OCI-LY7 (cell line): ENCODE data around the gene NUDT21. TPM values are rescaled to one million over a fixed set of nuclear protein-coding genes. Genes with fewer than 3 reads are reported as not detected.

Experiments used
- BruUV-seq: library from RNA; stranded (reverse); fragments of 400-500 nt; replicated peaks from 2 replicates; lab custom pipeline; 2021; lab: Mats Ljungman, UMichigan
- CTCF ChIA-PET: fragments of 300-600 bp; sonication (Branson Sonifier 250); formaldehyde crosslinking; loops from one replicate; lab custom pipeline; 2022; ENCODE audit warnings: antibody characterized with exemption; ENCODE audit not compliant: unreplicated experiment; lab: Charles Lee
- POLR2A ChIA-PET: fragments of 300-600 bp; sonication (Branson Sonifier 250); formaldehyde crosslinking; loops from one replicate; lab custom pipeline; 2022; ENCODE audit warnings: antibody characterized with exemption; lab: Charles Lee
- DNase-seq: peaks from one replicate; pipeline ENCODE4 v3.0.0-alpha.2; 2015; ENCODE audit warnings: low spot score
- H2AFZ ChIP-seq: fragments of 200-600 bp; sonication (generic), shearing (Covaris generic); 2 replicates; pipeline ENCODE4 v1.6.1; 2014; ENCODE audit warnings: mild to moderate bottlenecking, antibody characterized with exemption, low read length, moderate library complexity
- H3K27ac ChIP-seq: fragments of 200-600 bp; sonication (generic); 2 replicates; pipeline ENCODE4 v1.5.1; 2014; ENCODE audit warnings: mixed run types, low read depth, mild to moderate bottlenecking, moderate library complexity, low read length, inconsistent platforms; ENCODE audit not compliant: poor library complexity, severe bottlenecking
- H3K36me3 ChIP-seq: fragments of 200-600 bp; sonication (generic); 2 replicates; pipeline ENCODE4 v1.6.1; 2014; ENCODE audit warnings: mild to moderate bottlenecking, antibody characterized with exemption, low read length, moderate library complexity, mixed read lengths; ENCODE audit not compliant: insufficient read depth
- H3K4me1 ChIP-seq: fragments of 200-600 bp; sonication (generic); 2 replicates; pipeline ENCODE4 v1.5.1; 2014; ENCODE audit warnings: mild to moderate bottlenecking, low read length; ENCODE audit not compliant: insufficient read depth, poor library complexity, severe bottlenecking
- H3K4me2 ChIP-seq: fragments of 200-600 bp; sonication (generic); 2 replicates; pipeline ENCODE4 v1.6.1; 2014; ENCODE audit warnings: mild to moderate bottlenecking, low read length
- H3K4me3 ChIP-seq: fragments of 200-600 bp; sonication (generic); 2 replicates; pipeline ENCODE4 v1.5.1; 2014; ENCODE audit warnings: mild to moderate bottlenecking, low read depth, low read length; ENCODE audit not compliant: poor library complexity, severe bottlenecking
- H3K79me2 ChIP-seq: fragments of 200-600 bp; sonication (generic); 2 replicates; pipeline ENCODE4 v1.6.1; 2016; ENCODE audit warnings: low read depth, mild to moderate bottlenecking, low read length, moderate library complexity, mixed read lengths; ENCODE audit not compliant: insufficient read depth
- H3K9me2 ChIP-seq: fragments of 200-600 bp; sonication (generic); 2 replicates; pipeline ENCODE4 v1.6.1; 2016; ENCODE audit warnings: mild to moderate bottlenecking, low read length, mixed read lengths; ENCODE audit not compliant: insufficient read depth
- H3K9me3 ChIP-seq: fragments of 200-600 bp; sonication (generic); 2 replicates; pipeline ENCODE4 v1.6.1; 2014; ENCODE audit warnings: mild to moderate bottlenecking, mixed run types, low read length, mixed read lengths
- H4K20me1 ChIP-seq: fragments of 200-600 bp; sonication (generic); 2 replicates; pipeline ENCODE4 v1.6.1; 2014; ENCODE audit warnings: mild to moderate bottlenecking, antibody characterized with exemption, low read length, moderate library complexity, mixed read lengths; ENCODE audit not compliant: insufficient read depth
- EZH2phosphoT487 ChIP-seq: fragments of 200-600 bp; sonication (generic); IDR thresholded peaks from 2 replicates; pipeline ENCODE4 v1.6.1; 2018; ENCODE audit warnings: low read depth, borderline replicate concordance, mild to moderate bottlenecking, mixed run types, antibody characterized with exemption, low read length, moderate library complexity, mixed read lengths
- intact Hi-C: fragments of 100-400 bp; cut with micrococcal nuclease; formaldehyde crosslinking; loops from one replicate; pipeline ENCODE4 v1.10.0; 2022; ENCODE audit not compliant: unreplicated experiment
- total RNA-seq, 2 experiments: library from RNA; depleted of rRNA in 1 of 2; stranded (reverse); fragments of >200 nt in 1 of 2; shearing (Covaris generic) in 1 of 2; gene quantifications; 2 replicates each; pipeline ENCODE4 v1.2.3, GENCODE V29; 2014 to 2022
- TF ChIP-seq, protein P1 (sequence below): fragments of 200-600 bp; sonication (generic); conservative IDR thresholded peaks from 2 replicates; pipeline ENCODE4 v1.5.1; 2014; ENCODE audit warnings: mild to moderate bottlenecking, antibody characterized with exemption, low read length, moderate library complexity, mixed read lengths

The NUDT21 gene
- total RNA-seq, 2 experiments from 2014 or later, result 229 to 273 TPM

DNA sequence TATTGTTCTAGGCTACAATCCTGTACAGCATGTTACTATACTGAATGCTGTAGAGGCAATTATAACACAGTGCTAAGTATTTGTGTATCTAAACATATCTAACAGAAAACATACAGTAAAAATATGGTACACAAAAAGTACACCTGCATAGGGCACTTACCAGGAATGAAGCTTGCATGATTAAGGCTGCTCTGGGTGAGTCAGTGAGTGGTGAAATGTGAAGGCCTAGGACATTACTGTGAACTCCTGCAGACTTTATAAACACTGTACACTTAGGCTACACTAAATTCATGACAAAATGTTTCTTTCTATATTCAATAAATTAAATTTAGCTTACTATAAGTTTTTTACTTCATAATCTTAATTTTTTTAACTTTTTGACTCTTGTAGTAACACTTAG, 62.9 kb downstream of the NUDT21 start:
- POLR2A ChIA-PET, result interaction anchor here (1.1 to 1.4 kb wide), 2 partner anchors 13 to 21 kb away, joined by 3 read pairs; no protein-coding TSS in a partner anchor
- Histone ChIP-seq H3K9me2 (no peaks in the 10 kb centered on the region), H3K9me3 (no peaks in the 10 kb centered on the region), H3K27ac (no peak overlapping the region), H3K79me2 (no peaks in the 10 kb centered on the region), H3K4me2 (no peak overlapping the region), H4K20me1 (no peaks in the 10 kb centered on the region), H3K4me1 (no peaks in the 10 kb centered on the region), H3K36me3 (peaks cover 80% of the 10 kb centered on the region), H2AFZ (no peak overlapping the region), H3K4me3 (no peak overlapping the region)
- BruUV-seq, result no TSS peak
- no peak for TF ChIP-seq EZH2phosphoT487
- CTCF ChIA-PET, result no interaction called here
- no peak for DNase-seq
- intact Hi-C loops, result no loop called here

DNA sequence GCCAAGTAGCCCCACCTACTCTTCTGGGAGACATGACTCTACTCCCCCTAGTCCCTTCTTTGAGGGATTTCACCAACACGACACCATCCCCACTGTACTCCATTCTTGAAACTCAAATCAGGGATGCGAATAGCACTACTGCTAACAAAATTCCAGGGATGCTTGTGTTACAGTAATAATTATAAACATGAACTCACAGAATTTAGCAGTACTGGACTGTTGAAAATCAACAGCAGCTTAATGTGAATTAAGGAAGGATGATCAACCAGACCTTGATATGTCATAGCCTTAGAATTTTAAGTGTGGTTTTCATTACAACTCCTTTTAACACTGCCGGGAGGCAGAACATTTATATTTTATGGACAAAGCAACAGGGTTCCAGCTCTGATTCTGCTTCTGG, 63.7 kb downstream of the NUDT21 start:
- H3K79me2 ChIP-seq, result no peaks in the 10 kb centered on the region
- H3K4me1 ChIP-seq, result no peaks in the 10 kb centered on the region
- no peaks in the 10 kb centered on the region for H4K20me1 ChIP-seq
- intact Hi-C loops, result no loop called here
- BruUV-seq, result no TSS peak
- H3K9me2 ChIP-seq, result no peaks in the 10 kb centered on the region
- H3K27ac ChIP-seq, result no peak overlapping the region
- H3K36me3 ChIP-seq, result peaks cover 89% of the 10 kb centered on the region
- TF ChIP-seq, protein P1, sequence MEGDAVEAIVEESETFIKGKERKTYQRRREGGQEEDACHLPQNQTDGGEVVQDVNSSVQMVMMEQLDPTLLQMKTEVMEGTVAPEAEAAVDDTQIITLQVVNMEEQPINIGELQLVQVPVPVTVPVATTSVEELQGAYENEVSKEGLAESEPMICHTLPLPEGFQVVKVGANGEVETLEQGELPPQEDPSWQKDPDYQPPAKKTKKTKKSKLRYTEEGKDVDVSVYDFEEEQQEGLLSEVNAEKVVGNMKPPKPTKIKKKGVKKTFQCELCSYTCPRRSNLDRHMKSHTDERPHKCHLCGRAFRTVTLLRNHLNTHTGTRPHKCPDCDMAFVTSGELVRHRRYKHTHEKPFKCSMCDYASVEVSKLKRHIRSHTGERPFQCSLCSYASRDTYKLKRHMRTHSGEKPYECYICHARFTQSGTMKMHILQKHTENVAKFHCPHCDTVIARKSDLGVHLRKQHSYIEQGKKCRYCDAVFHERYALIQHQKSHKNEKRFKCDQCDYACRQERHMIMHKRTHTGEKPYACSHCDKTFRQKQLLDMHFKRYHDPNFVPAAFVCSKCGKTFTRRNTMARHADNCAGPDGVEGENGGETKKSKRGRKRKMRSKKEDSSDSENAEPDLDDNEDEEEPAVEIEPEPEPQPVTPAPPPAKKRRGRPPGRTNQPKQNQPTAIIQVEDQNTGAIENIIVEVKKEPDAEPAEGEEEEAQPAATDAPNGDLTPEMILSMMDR, result no peak
- TF ChIP-seq EZH2phosphoT487, result no peak
- H3K9me3 ChIP-seq, result no peaks in the 10 kb centered on the region
- no peak overlapping the region for H3K4me3 ChIP-seq
- no peak overlapping the region for H2AFZ ChIP-seq
- no peak overlapping the region for H3K4me2 ChIP-seq
- DNase-seq, result no peak
- ChIA-PET POLR2A (no interaction called here), CTCF (no interaction called here)

DNA sequence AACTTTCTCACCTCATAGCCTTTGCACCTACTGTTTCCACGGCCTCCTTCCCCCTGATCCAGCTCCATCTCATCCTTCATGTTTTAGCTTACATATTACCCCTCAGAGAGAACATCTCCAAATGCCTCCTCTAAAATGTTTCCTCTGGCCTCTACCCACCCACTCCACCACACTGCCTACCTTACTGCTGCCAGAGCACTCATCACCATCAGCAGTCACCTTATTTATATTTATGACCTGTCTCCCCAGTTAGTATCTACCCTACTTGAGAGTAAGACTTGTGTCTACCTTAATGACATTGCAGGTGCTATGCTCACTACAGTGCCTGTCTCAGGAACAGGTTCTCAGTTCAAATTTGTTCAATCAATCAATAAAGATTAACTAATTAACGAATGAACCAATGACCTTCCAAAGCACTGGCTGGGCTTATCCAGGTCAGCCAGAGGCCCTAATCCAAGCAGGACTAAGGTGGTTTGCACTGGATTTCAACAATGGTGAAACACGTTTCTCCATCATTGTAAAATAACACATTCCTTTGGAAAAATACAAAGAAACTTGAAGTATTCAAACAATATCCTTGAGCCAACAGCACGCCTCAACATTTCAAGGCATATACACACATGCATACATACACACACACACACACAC, 66.9 kb downstream of the NUDT21 start:
- peaks cover 10% of the 10 kb centered on the region; the same call in 1 of the 2 replicates for H3K9me3 ChIP-seq
- H3K36me3 ChIP-seq, result peaks cover 95% of the 10 kb centered on the region
- no peaks in the 10 kb centered on the region for H4K20me1 ChIP-seq
- CTCF ChIA-PET, result no interaction called here
- no TSS peak for BruUV-seq
- intact Hi-C loops, result no loop called here
- no peaks in the 10 kb centered on the region for H3K4me1 ChIP-seq
- POLR2A ChIA-PET, result interaction anchor here (0.6 to 0.7 kb wide), 2 partner anchors 67 to 438 kb away, joined by 3 to 4 read pairs; partner anchors contain the start of genes NUDT21 and OGFOD1
- no peak overlapping the region for H2AFZ ChIP-seq
- no peak overlapping the region for H3K4me3 ChIP-seq
- no peaks in the 10 kb centered on the region for H3K9me2 ChIP-seq
- DNase-seq, result no peak
- no peaks in the 10 kb centered on the region for H3K79me2 ChIP-seq
- TF ChIP-seq, protein P1, result no peak
- TF ChIP-seq EZH2phosphoT487, result no peak
- no peak overlapping the region for H3K27ac ChIP-seq
- no peak overlapping the region for H3K4me2 ChIP-seq
